Stimulated activated naive CD8-positive, alpha-beta T cell treated with anti-CD3 and anti-CD28 coated beads, Interleukin-15, Interleukin-2, amounts not matched to agents 100 ng/mL and 50 ng/mL, for 24 hours (primary cell): ENCODE data around the gene CSPG5.

Experiments
- H3K27ac Mint-ChIP-seq: one replicate; pipeline ENCODE4 v1.8.0; 2021; ENCODE audit warnings: mild to moderate bottlenecking, mixed read lengths
- H3K27me3 Mint-ChIP-seq: one replicate; pipeline ENCODE4 v1.8.0; 2021; ENCODE audit warnings: mixed read lengths
- H3K36me3 Mint-ChIP-seq: one replicate; pipeline ENCODE4 v1.8.0; 2021; ENCODE audit warnings: low read depth, mixed read lengths
- H3K4me1 Mint-ChIP-seq: one replicate; pipeline ENCODE4 v1.8.0; 2021; ENCODE audit warnings: low read depth, mixed read lengths
- H3K4me3 Mint-ChIP-seq: one replicate; pipeline ENCODE4 v1.8.0; 2021; ENCODE audit warnings: mild to moderate bottlenecking, mixed read lengths
- H3K9me3 Mint-ChIP-seq: one replicate; pipeline ENCODE4 v1.8.0; 2021; ENCODE audit warnings: mixed read lengths

Gene CSPG5

DNA sequence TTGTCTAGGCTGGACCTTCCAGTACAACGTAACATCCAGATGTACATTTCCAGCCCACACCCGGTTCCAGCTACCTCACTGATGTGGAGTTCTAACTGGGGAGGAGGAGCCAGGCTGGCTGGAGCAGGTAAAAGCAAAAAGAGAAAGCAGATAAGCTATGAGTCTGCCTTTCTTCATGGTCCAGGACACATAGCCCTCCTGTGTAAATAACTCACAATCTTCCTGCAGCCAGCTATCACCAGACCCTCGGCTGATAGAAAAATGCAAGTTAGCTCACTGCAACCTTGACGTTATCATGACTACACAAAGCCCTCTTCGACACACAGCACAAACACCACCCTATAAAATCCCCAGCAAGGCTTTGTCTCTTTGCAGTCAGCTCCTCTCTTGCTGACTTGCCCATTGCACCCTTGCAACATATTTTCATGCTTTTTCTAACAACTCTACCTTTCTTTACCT lies 44.6 kb downstream of the CSPG5 start:
- H3K36me3 Mint-ChIP-seq: no peaks in the 10 kb centered on the region
- H3K27ac Mint-ChIP-seq: no peak overlapping the region
- H3K4me3 Mint-ChIP-seq: no peak overlapping the region
- H3K9me3 Mint-ChIP-seq: no peaks in the 10 kb centered on the region
- H3K27me3 Mint-ChIP-seq: peaks cover 15% of the 10 kb centered on the region
- H3K4me1 Mint-ChIP-seq: no peaks in the 10 kb centered on the region

DNA sequence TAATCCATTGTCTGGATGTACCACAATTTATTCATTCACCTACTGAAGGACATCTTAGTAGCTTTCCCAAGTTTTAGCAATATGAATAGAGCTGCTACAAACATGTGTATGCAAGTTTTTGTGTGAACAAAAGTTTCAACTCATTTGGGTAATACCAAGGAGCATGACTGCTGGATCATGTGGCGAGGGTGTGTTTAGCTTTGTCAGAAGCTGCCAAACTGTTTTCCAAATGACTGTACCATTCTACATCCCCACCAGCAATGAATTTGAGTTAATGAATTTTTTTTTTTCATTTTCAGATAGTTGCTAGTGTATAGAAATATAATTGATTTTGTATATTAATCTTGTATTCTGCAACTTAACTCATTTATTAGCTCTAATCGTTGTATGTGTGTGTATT lies 45.2 kb downstream of the CSPG5 start:
- Mint-ChIP-seq H3K4me3 (no peak overlapping the region), H3K27ac (no peak overlapping the region)

DNA sequence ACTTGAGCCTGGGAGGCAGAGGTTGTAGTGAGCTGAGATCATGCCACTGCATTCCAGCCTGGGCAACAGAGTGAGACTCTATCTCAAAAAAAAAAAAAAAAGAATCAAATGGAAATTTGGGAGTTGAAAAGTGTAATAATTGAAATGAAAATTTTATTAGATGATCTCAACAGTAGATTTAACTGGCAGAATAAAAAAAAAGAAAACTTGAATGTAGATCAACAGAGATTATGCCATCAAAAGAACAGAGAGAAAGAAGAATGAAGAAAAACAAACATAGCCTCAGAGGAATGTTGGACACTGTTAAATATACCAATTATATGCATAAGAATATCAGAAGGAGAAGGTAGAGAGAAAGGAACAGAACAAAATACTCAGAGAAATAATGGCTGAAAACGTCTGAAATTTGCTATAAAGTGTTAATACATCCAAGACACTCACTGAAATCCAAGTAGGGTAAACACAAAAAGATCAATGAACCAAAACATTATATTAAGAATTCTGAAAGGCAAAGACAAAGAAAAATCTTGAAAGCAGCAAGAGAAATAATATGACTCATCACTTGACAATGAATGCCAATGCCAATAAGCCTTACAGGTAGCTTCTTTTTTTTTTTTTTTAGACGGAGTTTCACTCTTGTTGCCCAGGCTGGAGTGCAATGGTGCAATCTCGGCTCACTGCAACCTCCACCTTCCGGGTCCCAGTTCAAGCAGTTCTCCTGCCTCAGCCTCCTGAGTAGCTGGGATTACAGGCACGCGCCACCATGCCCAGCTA lies 50.5 kb downstream of the CSPG5 start:
- Mint-ChIP-seq H3K27me3 (no peaks in the 10 kb centered on the region), H3K36me3 (no peaks in the 10 kb centered on the region), H3K4me3 (no peak overlapping the region), H3K4me1 (no peaks in the 10 kb centered on the region), H3K27ac (no peak overlapping the region), H3K9me3 (peaks cover 4% of the 10 kb centered on the region)

More for the DNA sequence above, 45.2 kb downstream of the CSPG5 start:
- no peaks in the 10 kb centered on the region for H3K9me3 Mint-ChIP-seq
- no peaks in the 10 kb centered on the region for H3K4me1 Mint-ChIP-seq
- H3K36me3 Mint-ChIP-seq: no peaks in the 10 kb centered on the region
- peaks cover 11% of the 10 kb centered on the region for H3K27me3 Mint-ChIP-seq

DNA sequence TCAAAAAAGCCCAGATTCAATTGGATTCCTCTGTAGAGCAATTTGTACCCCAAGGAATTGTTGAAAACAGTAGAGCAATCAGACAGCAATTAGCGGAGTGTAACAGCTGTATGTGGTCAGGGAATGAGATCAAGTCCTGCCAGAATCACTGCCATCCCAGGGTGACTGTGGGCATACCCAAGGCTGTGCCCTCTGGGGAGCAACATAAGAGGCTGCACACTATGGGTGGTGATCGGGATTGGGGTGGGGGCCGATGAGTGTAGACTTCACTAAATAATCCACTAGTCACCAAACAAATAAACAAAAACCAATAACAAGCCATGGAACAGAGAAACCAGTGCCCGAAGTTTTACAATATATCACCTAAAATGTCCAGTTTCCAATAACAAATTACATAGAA lies 53.0 kb downstream of the CSPG5 start:
- Mint-ChIP-seq H3K9me3 (peaks cover 4% of the 10 kb centered on the region), H3K36me3 (no peaks in the 10 kb centered on the region), H3K4me1 (peaks cover 9% of the 10 kb centered on the region), H3K27me3 (no peaks in the 10 kb centered on the region), H3K27ac (no peak overlapping the region), H3K4me3 (no peak overlapping the region)

DNA sequence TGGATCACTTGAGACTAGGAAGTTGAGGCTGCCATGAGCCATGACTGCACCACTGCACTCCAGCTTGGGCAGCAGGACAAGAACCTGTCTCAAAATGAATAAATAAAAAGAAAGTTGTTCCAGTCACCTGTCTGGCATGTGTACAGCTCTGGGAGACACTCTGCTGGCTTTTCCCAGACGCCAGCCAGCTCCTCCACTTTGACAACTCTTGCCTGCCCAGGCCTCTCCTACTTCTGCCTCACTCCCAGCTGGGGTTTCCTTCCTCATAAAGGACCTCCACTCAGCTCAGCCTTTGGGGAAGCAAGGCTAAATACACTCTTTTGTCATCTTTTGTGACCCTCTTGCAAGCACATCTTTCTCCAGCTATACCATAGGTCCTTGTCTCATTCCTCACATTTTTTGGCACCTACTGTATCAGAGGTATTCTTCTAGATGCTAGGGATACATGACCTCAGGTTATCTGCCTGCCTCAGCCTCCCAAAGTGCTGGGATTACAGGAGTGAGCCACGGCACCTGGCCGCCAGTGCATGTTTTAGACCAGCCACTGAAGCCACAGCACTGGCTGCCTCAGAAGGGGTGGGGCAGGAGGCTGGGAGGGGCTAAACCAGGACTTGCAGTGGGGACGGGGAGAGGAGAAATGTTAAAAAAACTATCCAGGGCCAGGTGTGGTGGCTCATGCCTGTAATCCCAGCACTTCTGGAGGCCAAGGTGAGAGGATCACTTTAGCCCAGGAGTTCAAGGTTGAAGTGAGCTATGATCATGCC lies 55.2 kb downstream of the CSPG5 start:
- peaks cover 4% of the 10 kb centered on the region for H3K9me3 Mint-ChIP-seq
- no peaks in the 10 kb centered on the region for H3K27me3 Mint-ChIP-seq
- H3K27ac Mint-ChIP-seq: no peak overlapping the region
- H3K36me3 Mint-ChIP-seq: no peaks in the 10 kb centered on the region
- no peak overlapping the region for H3K4me3 Mint-ChIP-seq
- H3K4me1 Mint-ChIP-seq: peaks cover 9% of the 10 kb centered on the region

DNA sequence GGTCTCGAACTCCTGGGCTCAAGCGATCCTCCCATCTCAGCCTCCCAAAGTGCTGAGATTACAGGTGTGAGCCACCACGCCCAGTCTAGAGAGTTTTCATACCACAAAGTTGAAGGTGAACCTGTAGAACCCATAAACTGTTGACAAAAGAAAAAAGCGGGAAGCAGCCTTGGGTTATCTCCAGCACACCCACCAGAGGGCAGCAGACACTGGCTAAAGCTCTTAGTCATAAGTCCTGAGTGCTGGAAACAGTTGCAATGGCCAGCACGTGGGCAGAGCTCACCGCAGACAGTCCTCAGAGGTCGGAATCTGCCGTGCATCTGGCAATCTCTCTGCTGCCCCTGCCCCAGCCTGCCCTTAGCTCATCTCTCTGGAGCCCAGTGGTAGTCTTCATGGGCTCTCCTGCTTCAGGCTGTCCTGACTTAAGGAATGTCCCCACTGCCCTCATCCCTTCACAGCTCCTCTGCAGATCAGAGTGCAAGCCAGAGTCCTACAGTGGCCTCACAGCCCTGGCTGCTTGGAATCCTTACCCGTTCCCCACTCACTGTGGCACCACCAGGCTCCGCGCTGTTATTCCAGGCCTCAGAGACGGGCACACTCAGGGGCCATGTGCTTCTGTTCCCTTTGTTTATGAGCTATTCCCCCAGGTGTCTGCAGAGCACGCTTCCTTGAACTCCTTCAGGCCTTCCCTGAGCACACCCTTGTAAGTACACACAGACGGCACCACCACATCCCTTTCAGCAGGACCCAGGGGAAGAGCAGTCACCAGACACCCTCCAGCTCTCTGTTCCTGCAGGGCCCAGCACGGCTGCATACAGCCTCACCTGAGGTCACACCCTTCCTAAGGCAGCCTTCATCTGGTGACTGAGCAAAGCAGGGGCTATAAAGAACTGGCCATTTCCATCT lies 56.3 kb downstream of the CSPG5 start:
- Mint-ChIP-seq H3K36me3 (no peaks in the 10 kb centered on the region), H3K4me1 (peaks cover 9% of the 10 kb centered on the region), H3K27ac (peak overlapping the region; percentile 63), H3K9me3 (no peaks in the 10 kb centered on the region), H3K27me3 (no peaks in the 10 kb centered on the region), H3K4me3 (no peak overlapping the region)

DNA sequence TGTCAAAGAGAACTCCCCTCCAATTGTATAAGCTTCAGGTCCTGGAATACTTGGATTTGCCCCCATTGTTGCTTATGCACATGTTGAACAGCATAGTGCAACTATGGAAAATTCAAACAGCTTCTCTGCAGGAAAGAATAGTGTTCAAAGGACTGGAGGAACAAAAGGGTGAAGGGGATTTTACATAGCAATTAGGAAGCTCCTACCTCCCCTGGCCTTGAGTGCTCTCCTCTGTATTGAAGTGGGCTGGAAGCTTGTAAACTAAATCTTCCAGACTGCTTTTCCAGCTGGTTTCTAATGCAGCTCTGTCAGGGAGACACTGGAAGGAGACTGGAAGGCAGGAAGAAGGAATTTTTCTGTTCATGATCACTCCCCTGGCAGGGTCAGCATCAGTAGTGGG lies 57.9 kb downstream of the CSPG5 start:
- Mint-ChIP-seq H3K4me3 (no peak overlapping the region), H3K9me3 (no peaks in the 10 kb centered on the region), H3K36me3 (no peaks in the 10 kb centered on the region), H3K4me1 (peaks cover 9% of the 10 kb centered on the region), H3K27me3 (no peaks in the 10 kb centered on the region), H3K27ac (no peak overlapping the region)

DNA sequence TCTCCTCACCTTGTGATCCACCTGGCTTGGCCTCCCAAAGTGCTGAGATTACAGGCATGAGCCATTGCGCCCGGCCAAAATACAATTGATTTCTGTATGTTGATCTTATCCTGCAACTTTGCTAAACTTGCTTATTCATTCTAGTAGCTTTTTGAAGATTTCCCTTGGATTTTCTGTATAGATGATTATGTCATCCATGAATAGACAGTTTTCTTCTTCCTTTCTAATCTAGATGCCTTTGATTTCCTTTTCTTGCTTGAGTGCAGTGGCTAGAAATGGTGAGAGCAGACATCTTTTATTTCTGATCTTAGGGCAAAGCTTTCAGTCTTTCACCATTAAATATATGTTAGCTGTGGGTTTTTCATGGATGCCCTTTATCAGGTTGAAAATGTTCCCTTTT lies 60.7 kb downstream of the CSPG5 start:
- Mint-ChIP-seq H3K27me3 (no peaks in the 10 kb centered on the region), H3K4me3 (no peak overlapping the region), H3K36me3 (no peaks in the 10 kb centered on the region), H3K9me3 (no peaks in the 10 kb centered on the region), H3K27ac (no peak overlapping the region), H3K4me1 (peaks cover 22% of the 10 kb centered on the region)

DNA sequence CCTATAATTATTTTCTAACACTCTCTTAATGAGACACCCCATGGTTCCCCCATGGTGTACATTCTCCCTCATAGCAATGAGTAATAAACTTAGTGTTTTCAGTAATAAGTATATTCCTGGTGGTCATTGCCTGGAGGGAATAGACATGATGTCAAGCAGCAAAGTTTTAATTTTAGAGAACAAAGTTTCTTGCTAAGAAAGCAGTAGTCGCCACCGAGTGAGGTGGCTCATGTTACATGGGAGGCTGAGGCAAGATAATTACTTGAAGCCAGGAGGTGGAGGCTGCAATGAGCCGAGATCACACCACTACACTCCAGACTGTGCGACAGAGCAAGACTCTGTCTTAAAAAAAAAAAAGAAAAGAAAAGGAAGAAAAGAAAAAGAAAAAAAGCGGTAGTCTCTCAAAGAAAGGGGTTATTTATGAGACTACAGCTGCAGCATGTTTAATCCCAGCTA lies 62.8 kb downstream of the CSPG5 start:
- Mint-ChIP-seq H3K9me3 (no peaks in the 10 kb centered on the region), H3K4me3 (no peak overlapping the region), H3K27ac (no peak overlapping the region), H3K27me3 (no peaks in the 10 kb centered on the region), H3K4me1 (peaks cover 26% of the 10 kb centered on the region), H3K36me3 (peaks cover 5% of the 10 kb centered on the region)

DNA sequence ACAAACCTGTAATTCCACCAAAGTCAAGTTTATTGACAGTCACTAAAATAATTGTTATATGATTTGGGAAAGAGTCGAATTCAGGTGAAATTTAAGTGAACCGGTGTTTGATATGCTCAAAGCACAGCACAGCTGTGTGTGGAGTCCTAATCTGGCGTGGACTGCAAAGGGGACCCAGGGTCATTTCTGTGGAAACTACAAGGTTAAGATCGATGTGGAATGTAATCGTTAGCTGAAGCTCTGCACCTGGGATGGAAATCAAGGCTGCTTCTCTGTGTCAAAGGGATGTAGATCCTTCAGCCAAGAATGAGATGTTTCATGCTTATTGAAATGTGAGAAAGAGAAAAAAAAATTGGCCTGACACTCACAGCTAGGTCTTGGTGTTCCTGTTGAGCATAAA lies 63.6 kb downstream of the CSPG5 start:
- Mint-ChIP-seq H3K27me3 (no peaks in the 10 kb centered on the region), H3K4me1 (peaks cover 27% of the 10 kb centered on the region), H3K36me3 (peaks cover 10% of the 10 kb centered on the region), H3K27ac (peak overlapping the region; percentile 13), H3K4me3 (peak overlapping the region; percentile 42), H3K9me3 (no peaks in the 10 kb centered on the region)

DNA sequence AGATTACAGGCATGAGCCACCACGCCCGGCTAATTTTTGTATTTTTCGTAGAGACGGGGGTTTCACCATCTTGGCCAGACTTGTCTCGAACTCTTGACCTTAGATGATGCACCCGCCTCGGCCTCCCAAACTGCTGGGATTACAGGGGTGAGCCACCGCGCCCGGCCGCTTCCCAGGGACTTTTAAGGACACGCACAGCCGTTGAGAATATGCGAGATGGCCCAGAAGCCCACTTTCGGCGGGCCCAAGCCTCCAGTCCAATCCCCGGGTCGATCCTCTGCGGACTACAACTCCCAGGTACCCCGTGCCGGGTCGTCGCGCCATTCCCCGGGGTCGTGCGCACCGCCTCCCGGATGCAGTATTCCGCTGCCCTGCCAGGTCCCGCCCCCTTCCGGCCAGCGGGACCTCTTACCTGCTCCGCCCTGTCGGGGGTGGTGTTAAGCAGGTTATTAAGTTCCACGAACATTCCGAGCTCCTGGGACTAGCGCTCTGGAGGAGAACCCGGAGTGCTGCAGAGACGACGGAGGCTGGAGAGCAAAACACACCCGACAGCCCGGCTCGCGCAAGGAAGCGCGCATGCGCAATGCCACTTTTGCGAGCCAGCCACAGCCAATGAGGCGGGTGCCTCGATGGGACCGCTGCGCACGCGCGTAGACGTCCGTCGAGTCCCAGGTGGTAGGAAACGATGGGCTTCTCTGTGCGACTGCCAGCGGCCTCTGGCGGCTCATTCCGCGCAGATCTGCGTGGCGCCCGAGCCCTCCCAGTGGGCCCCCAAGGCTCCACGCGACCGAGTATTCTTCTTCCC lies 65.3 kb downstream of the CSPG5 start, which contains the start of gene ELP6:
ELP6 (minus strand) TSS at position 588 of the 805 bp plus-strand sequence; CDS start at position 466, 122 bp downstream.
- no peaks in the 10 kb centered on the region for H3K27me3 Mint-ChIP-seq
- peak within 1 kb of the TSS; percentile 98 for H3K27ac Mint-ChIP-seq
- H3K4me1 Mint-ChIP-seq: peaks cover 27% of the 10 kb centered on the region
- H3K36me3 Mint-ChIP-seq: peaks cover 22% of the 10 kb centered on the region
- no peaks in the 10 kb centered on the region for H3K9me3 Mint-ChIP-seq
- peak within 1 kb of the TSS; percentile 94 for H3K4me3 Mint-ChIP-seq

DNA sequence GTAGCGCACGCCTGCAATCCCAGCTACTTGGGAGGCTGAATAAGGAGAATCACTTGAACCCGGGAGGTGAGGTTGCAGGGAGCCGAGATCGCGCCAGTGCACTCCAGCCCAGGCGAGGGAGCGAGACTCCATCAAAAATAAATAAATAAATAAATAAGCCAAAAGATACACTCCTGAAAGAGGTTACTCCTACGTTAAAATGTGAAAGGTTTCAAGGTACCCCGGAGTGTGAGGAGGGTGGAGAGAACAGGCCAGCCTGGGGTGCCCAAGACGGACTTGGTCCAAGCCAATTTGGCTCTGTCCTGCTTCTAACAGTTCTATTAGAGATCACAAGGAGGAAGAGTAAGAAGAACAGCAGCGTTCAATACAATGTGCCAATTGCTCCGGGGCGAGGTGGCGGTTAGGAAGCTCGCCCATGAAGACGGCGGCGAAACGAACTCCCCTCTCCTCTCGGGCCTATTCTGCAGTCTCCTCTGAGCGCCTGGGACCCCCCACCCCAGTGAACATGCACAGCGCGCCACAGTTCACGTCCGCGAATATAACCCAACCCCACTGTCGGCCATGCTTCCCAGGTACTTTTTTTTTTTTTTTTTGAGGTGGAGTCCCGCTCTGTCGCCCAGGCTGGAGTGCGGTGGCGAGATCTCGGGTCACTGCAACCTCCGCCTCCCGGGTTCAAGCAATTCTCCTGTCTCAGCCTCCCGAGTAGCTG lies 66.1 kb downstream of the CSPG5 start:
- Mint-ChIP-seq H3K4me3 (peak overlapping the region; percentile 94), H3K27me3 (no peaks in the 10 kb centered on the region), H3K27ac (peak overlapping the region; percentile 98), H3K36me3 (peaks cover 24% of the 10 kb centered on the region), H3K9me3 (no peaks in the 10 kb centered on the region), H3K4me1 (peaks cover 27% of the 10 kb centered on the region)
